Muscle of leg (tissue), 11 donors: ENCODE results near the gene TBCD. TPM values are rescaled to one million over a fixed set of nuclear protein-coding genes. Genes with fewer than 3 reads are reported as not detected.

Source experiments
- DNase-seq: peaks from one replicate; pipeline ENCODE4 v3.0.0; 2013
- H3K27ac ChIP-seq: one replicate; pipeline ENCODE4 v1.5.1; 2013; ENCODE audit warnings: mild to moderate bottlenecking, low read length, control low read depth
- H3K27me3 ChIP-seq: one replicate; pipeline ENCODE4 v1.6.1; 2013; ENCODE audit warnings: low read length; ENCODE audit not compliant: control insufficient read depth, insufficient read depth
- H3K36me3 ChIP-seq: one replicate; pipeline ENCODE4 v1.6.1; 2013; ENCODE audit warnings: low read length; ENCODE audit not compliant: control insufficient read depth, insufficient read depth
- H3K4me1 ChIP-seq: one replicate; pipeline ENCODE4 v1.6.1; 2013; ENCODE audit warnings: low read length; ENCODE audit not compliant: control insufficient read depth, insufficient read depth
- H3K4me3 ChIP-seq: one replicate; pipeline ENCODE4 v1.5.1; 2013; ENCODE audit warnings: low read length, control low read depth
- H3K9me3 ChIP-seq: replicated peaks from 2 replicates; pipeline ENCODE4 v1.6.1; 2013; ENCODE audit warnings: low read depth, low read length; ENCODE audit not compliant: control insufficient read depth
- WGBS: methylation state at CpG from one replicate; pipeline ENCODE4 v1.1.5; 2013; ENCODE audit warnings: missing lambda C conversion rate; ENCODE audit not compliant: insufficient coverage; 5-methylcytosine and 5-hydroxymethylcytosine counted together
- polyA plus RNA-seq, 8 donors: library from polyadenylated mRNA; unstranded; fragments of 120-200 nt; gene quantifications; one replicate each; pipeline versions ENCODE4 v1.2.1 to v1.2.3, GENCODE V29; 2013; ENCODE audit warnings: inconsistent platforms in 1 of 8, low replicate concordance in 1 of 8; ENCODE audit not compliant: insufficient read length in 8 of 8, insufficient read depth in 1 of 8
- total RNA-seq: library from RNA; stranded (reverse); fragments of 120-200 nt; gene quantifications from one replicate; pipeline ENCODE4 v1.2.4, GENCODE V29; 2013

Gene TBCD
- total and polyA plus RNA-seq, 9 donors, result 47.8 to 77.4 (median 62.3) TPM

- Histone ChIP-seq H3K4me3 (no peak overlapping the region), H3K36me3 (peaks cover 29% of the 10 kb centered on the region), H3K27ac (no peak overlapping the region), H3K4me1 (peaks cover 44% of the 10 kb centered on the region), H3K9me3 (no peaks in the 10 kb centered on the region), H3K27me3 (no peaks in the 10 kb centered on the region)
- 95% methylated on average over 63 of the region's 63 CpGs for WGBS
- no peak for DNase-seq
These were observed 49.6 kb downstream of the TBCD start for GRCh38 chr17:82801377-82801970.

GRCh38 chr17:82802075-82802780 lies 50.4 kb downstream of the TBCD start:
- peak; percentile 70 for DNase-seq
- Histone ChIP-seq H3K27ac (peak overlapping the region; percentile 74), H3K4me1 (peaks cover 52% of the 10 kb centered on the region), H3K9me3 (no peaks in the 10 kb centered on the region), H3K4me3 (no peak overlapping the region), H3K27me3 (no peaks in the 10 kb centered on the region), H3K36me3 (peaks cover 29% of the 10 kb centered on the region)
- 44% methylated on average over 17 of the region's 17 CpGs for WGBS

DNA sequence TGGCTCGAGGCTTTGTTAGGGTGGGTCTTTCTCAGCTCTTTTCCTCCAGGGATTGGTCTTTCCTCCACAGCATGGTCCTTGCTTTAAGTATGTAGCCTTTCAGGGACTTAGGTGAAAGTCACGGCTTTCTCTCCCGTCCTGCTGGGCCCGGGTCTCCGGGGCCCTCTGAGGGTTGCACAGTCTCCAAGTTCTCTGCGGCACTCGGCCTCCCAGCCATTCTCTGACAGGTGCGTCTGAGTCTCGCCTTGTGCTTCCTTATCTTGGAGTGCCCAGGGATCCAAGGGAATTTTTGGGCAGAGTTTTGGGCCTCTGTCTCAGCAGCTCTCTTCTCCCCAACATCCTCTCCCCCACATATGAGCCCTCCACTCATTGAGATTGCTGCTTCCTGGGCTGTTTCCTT lies 51.3 kb downstream of the TBCD start:
- no peaks in the 10 kb centered on the region for H3K9me3 ChIP-seq
- H3K36me3 ChIP-seq, result peaks cover 34% of the 10 kb centered on the region
- H3K27me3 ChIP-seq, result no peaks in the 10 kb centered on the region
- DNase-seq, result no peak
- peaks cover 61% of the 10 kb centered on the region for H3K4me1 ChIP-seq
- H3K27ac ChIP-seq, result no peak overlapping the region
- 85% methylated on average over 7 of the region's 9 CpGs for WGBS
- H3K4me3 ChIP-seq, result no peak overlapping the region

GRCh38 chr17:82803606-82804005 lies 51.7 kb downstream of the TBCD start:
- no peak overlapping the region for H3K27ac ChIP-seq
- H3K36me3 ChIP-seq, result peaks cover 32% of the 10 kb centered on the region
- H3K9me3 ChIP-seq, result no peaks in the 10 kb centered on the region
- DNase-seq, result no peak
- H3K4me1 ChIP-seq, result peaks cover 61% of the 10 kb centered on the region
- no peaks in the 10 kb centered on the region for H3K27me3 ChIP-seq
- WGBS, result 86% methylated on average over 13 of the region's 15 CpGs
- no peak overlapping the region for H3K4me3 ChIP-seq

- Histone ChIP-seq H3K27me3 (no peaks in the 10 kb centered on the region), H3K4me1 (peaks cover 64% of the 10 kb centered on the region), H3K9me3 (no peaks in the 10 kb centered on the region), H3K27ac (peak overlapping the region; percentile 81), H3K4me3 (no peak overlapping the region), H3K36me3 (peaks cover 35% of the 10 kb centered on the region)
- DNase-seq, result peak; percentile 97
- 30% methylated on average over 19 of the region's 27 CpGs for WGBS
These were observed 52.8 kb downstream of the TBCD start for GRCh38 chr17:82804442-82805191.

GRCh38 chr17:82805254-82805653 lies 53.4 kb downstream of the TBCD start:
- Histone ChIP-seq H3K27me3 (no peaks in the 10 kb centered on the region), H3K4me1 (peaks cover 64% of the 10 kb centered on the region), H3K27ac (peak overlapping the region; percentile 81), H3K36me3 (peaks cover 36% of the 10 kb centered on the region), H3K9me3 (no peaks in the 10 kb centered on the region), H3K4me3 (no peak overlapping the region)
- no peak for DNase-seq
- 62% methylated on average over 13 of the region's 13 CpGs for WGBS

DNA sequence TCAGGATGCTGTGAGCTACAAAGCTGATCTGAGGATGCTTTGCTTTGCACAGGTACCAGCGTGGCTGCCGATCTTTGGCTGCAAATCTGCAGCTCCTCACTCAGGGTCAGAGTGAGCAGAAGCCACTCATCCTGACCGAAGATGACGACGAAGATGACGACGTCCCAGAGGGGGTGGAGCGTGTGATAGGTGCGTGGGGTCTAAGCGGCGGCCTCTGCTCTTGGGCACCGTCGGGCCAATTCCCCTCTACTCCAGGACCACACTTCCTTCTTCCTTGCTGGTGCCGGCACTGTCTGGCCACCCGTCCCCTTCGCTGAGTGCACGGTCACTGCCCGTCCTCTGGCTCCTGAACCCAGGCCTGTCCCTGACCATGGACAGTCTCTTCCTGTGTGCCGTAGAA lies 54.0 kb downstream of the TBCD start:
- peaks cover 64% of the 10 kb centered on the region for H3K4me1 ChIP-seq
- no peaks in the 10 kb centered on the region for H3K9me3 ChIP-seq
- H3K4me3 ChIP-seq, result no peak overlapping the region
- no peak overlapping the region for H3K27ac ChIP-seq
- H3K27me3 ChIP-seq, result no peaks in the 10 kb centered on the region
- WGBS, result 87% methylated on average over 15 of the region's 19 CpGs
- peaks cover 37% of the 10 kb centered on the region for H3K36me3 ChIP-seq
- DNase-seq, result no peak

DNA sequence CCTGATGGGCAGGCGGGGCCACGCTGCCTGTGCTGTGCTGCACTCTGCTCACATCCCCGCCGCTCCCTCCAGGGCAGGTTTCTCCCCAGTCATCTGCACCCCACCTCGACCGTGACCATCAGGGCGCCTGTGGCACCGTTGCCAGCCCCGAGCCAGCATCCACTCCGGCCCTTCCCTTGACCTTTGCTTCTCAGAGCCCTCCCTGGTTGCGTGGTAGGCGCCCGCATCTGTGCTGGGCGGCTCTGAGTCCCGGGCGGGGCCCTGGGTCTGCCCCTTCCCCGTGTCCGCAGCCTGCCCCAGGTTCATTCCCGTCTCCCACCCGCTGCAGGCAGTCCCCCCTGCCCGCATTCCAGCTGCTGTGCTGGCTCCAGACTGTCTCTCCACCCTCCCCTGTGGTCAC lies 54.8 kb downstream of the TBCD start:
- Histone ChIP-seq H3K27me3 (no peaks in the 10 kb centered on the region), H3K27ac (peak overlapping the region; percentile 62), H3K4me1 (peaks cover 64% of the 10 kb centered on the region), H3K9me3 (no peaks in the 10 kb centered on the region), H3K36me3 (peaks cover 40% of the 10 kb centered on the region), H3K4me3 (no peak overlapping the region)
- DNase-seq, result no peak
- WGBS, result 68% methylated on average over 21 of the region's 21 CpGs

DNA sequence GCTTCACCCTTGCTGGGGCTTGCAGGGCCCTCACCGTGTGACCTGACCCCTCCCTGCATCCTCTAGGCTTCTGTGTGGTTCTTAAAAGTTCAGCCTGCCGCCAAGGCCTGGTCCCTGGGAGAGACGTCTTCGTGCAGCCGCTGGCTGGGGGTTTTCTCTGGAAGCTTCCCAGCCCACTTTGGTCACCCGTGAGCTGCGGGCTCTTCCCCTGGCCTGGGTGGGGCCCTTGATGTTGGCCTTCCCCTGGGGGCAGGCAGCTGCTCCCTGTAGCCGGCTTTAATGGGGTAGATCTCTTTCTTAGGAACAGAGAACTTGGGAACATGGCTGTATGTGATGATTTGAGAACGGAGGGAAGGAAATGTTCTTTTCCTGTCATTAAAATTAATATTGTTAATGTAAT lies 55.2 kb downstream of the TBCD start:
- H3K9me3 ChIP-seq, result no peaks in the 10 kb centered on the region
- peak overlapping the region; percentile 62 for H3K27ac ChIP-seq
- no peak overlapping the region for H3K4me3 ChIP-seq
- peaks cover 63% of the 10 kb centered on the region for H3K4me1 ChIP-seq
- no peaks in the 10 kb centered on the region for H3K27me3 ChIP-seq
- peaks cover 44% of the 10 kb centered on the region for H3K36me3 ChIP-seq
- no peak for DNase-seq
- WGBS, result 43% methylated on average over 6 of the region's 9 CpGs

GRCh38 chr17:82807562-82807961 lies 55.7 kb downstream of the TBCD start:
- Histone ChIP-seq H3K36me3 (peaks cover 48% of the 10 kb centered on the region), H3K9me3 (no peaks in the 10 kb centered on the region), H3K27me3 (no peaks in the 10 kb centered on the region), H3K4me3 (no peak overlapping the region), H3K4me1 (peaks cover 58% of the 10 kb centered on the region), H3K27ac (peak overlapping the region; percentile 62)
- peak; percentile 40 for DNase-seq
- 94% methylated on average over 20 of the region's 21 CpGs for WGBS
